Neural cell (in vitro differentiated cells): ENCODE results near the gene CENPI. TPM values are rescaled to one million over a fixed set of nuclear protein-coding genes. Genes with fewer than 3 reads are reported as not detected.

ENCODE experiments used
- H2AFZ ChIP-seq: fragments of 200-600, 300-800 bp; sonication (generic), shearing (Covaris generic); 2 replicates; pipeline ENCODE4 v1.6.0; 2014; ENCODE audit warnings: low read depth, mild to moderate bottlenecking, antibody characterized with exemption, low read length, moderate library complexity
- H3F3A ChIP-seq: fragments of 200-600 bp; shearing (Covaris generic); 2 replicates; pipeline ENCODE4 v1.6.1; 2016; ENCODE audit warnings: mild to moderate bottlenecking, moderate library complexity, mixed read lengths, antibody characterized with exemption, low read length; ENCODE audit not compliant: insufficient read depth, poor library complexity, severe bottlenecking
- H3K27ac ChIP-seq: fragments of 200-600, 300-800 bp; sonication (generic), shearing (Covaris generic); 2 replicates; pipeline ENCODE4 v1.5.1; 2014; ENCODE audit warnings: mild to moderate bottlenecking, low read length, moderate library complexity
- H3K27me3 ChIP-seq: fragments of 300-800, 200-600 bp; sonication (generic), shearing (Covaris generic); 2 replicates; pipeline ENCODE4 v1.6.0; 2014; ENCODE audit warnings: mild to moderate bottlenecking, low read depth, low read length, moderate library complexity; ENCODE audit not compliant: insufficient read depth
- H3K36me3 ChIP-seq: fragments of 300-800, 200-600 bp; sonication (generic), shearing (Covaris generic); 2 replicates; pipeline ENCODE4 v1.5.1; 2014; ENCODE audit warnings: mild to moderate bottlenecking, antibody characterized with exemption, low read length, moderate library complexity; ENCODE audit not compliant: insufficient read depth
- H3K4me2 ChIP-seq: fragments of 300-800, 200-600 bp; sonication (generic), shearing (Covaris generic); 2 replicates; pipeline ENCODE4 v1.6.0; 2014; ENCODE audit warnings: mild to moderate bottlenecking, low read length
- H3K4me3 ChIP-seq: fragments of 300-800, 200-600 bp; sonication (generic), shearing (Covaris generic); 2 replicates; pipeline ENCODE4 v1.5.1; 2014; ENCODE audit warnings: mild to moderate bottlenecking, low read length, moderate library complexity
- H3K79me2 ChIP-seq: fragments of 200-600 bp; shearing (Covaris generic); replicated peaks from 2 replicates; pipeline ENCODE4 v1.6.0; 2014; ENCODE audit warnings: mild to moderate bottlenecking, low read length, moderate library complexity; ENCODE audit not compliant: insufficient read depth
- H3K9ac ChIP-seq: fragments of 300-800, 200-600 bp; sonication (generic), shearing (Covaris generic); 2 replicates; pipeline ENCODE4 v1.6.1; 2016; ENCODE audit warnings: mild to moderate bottlenecking, low read length, mixed read lengths
- H3K9me2 ChIP-seq: fragments of 200-600 bp; shearing (Covaris generic); 2 replicates; pipeline ENCODE4 v1.6.1; 2016; ENCODE audit warnings: mild to moderate bottlenecking, low read length, mixed read lengths; ENCODE audit not compliant: insufficient read depth
- H3K9me3 ChIP-seq: fragments of 200-600, 300-800 bp; sonication (generic), shearing (Covaris generic); 2 replicates; pipeline ENCODE4 v1.6.1; 2016; ENCODE audit warnings: mild to moderate bottlenecking, mixed run types, low read length, moderate library complexity, mixed read lengths
- H4K20me1 ChIP-seq: fragments of 200-600 bp; shearing (Covaris generic); 2 replicates; pipeline ENCODE4 v1.6.1; 2016; ENCODE audit warnings: mild to moderate bottlenecking, mixed run types; ENCODE audit not compliant: insufficient read depth
- CTCF ChIP-seq: fragments of 450-650 bp; IDR thresholded peaks from 2 replicates; pipeline ENCODE4 v1.5.1; 2014; ENCODE audit warnings: antibody characterized with exemption, mild to moderate bottlenecking, moderate library complexity; ENCODE audit not compliant: poor library complexity, severe bottlenecking
- EP300 ChIP-seq: fragments of 450-650 bp; conservative IDR thresholded peaks from 2 replicates; pipeline ENCODE4 v1.6.1; 2014; ENCODE audit warnings: antibody characterized with exemption, mild to moderate bottlenecking, moderate library complexity; ENCODE audit not compliant: poor library complexity, severe bottlenecking
- EZH2 ChIP-seq: fragments of 200-600, 300-800 bp; shearing (Covaris generic), sonication (generic); IDR thresholded peaks from 2 replicates; pipeline ENCODE4 v1.6.1; 2014; ENCODE audit warnings: antibody characterized with exemption, low read length, borderline replicate concordance, mild to moderate bottlenecking; ENCODE audit not compliant: insufficient read depth, poor library complexity, severe bottlenecking
- MXI1 ChIP-seq: fragments of 450-650 bp; conservative IDR thresholded peaks from 2 replicates; pipeline ENCODE4 v1.6.1; 2014; ENCODE audit warnings: antibody characterized with exemption, mild to moderate bottlenecking; ENCODE audit not compliant: poor library complexity, severe bottlenecking
- POLR2AphosphoS5 ChIP-seq: IDR thresholded peaks from 2 replicates; pipeline ENCODE4 v1.6.1; 2012
- RAD21 ChIP-seq: fragments of 450-650 bp; conservative IDR thresholded peaks from 2 replicates; pipeline ENCODE4 v1.6.1; 2014; ENCODE audit warnings: antibody characterized with exemption, mild to moderate bottlenecking, moderate library complexity
- REST ChIP-seq: IDR thresholded peaks from 2 replicates; pipeline ENCODE4 v1.6.1; 2012; ENCODE audit warnings: borderline replicate concordance
- SMC3 ChIP-seq: fragments of 450-650 bp; conservative IDR thresholded peaks from 2 replicates; pipeline ENCODE4 v1.6.1; 2014; ENCODE audit warnings: antibody characterized with exemption, mild to moderate bottlenecking, moderate library complexity; ENCODE audit not compliant: poor library complexity
- TAF1 ChIP-seq: IDR thresholded peaks from 2 replicates; pipeline ENCODE4 v1.6.1; 2012; ENCODE audit warnings: low read depth
- polyA plus RNA-seq: library from polyadenylated mRNA; depleted of rRNA; stranded (reverse); fragments of >200 nt; gene quantifications from 2 replicates; pipeline ENCODE4 v1.2.3, GENCODE V29; 2014

CENPI gene
- polyA plus RNA-seq, 1 donor from 2014 or later: 1.8 TPM

DNA sequence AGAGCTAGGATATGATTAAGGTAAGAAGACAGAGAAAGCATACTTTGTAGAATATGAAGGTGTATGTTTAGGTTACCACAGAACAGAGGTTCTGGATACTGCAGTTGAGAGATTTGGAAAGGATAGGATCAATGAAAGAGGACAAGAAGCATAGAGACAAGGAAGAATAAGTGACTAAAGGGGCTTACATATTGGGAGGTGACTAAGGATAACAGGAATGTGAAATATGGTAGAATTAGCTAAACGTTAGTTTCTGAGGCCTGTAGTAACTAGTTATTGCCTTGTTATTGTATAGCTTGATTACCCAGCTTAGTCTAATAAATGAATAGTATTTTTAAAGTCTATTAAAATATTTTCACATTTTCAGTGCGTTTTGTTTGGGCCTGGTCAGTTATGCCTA is 38.2 kb downstream of the CENPI start:
- Histone ChIP-seq H3K4me3 (no peak overlapping the region), H3K79me2 (no peaks in the 10 kb centered on the region), H3K9me2 (no peaks in the 10 kb centered on the region), H3K9ac (no peak overlapping the region), H4K20me1 (no peaks in the 10 kb centered on the region), H3K36me3 (no peaks in the 10 kb centered on the region), H3K9me3 (no peaks in the 10 kb centered on the region), H3F3A (no peaks in the 10 kb centered on the region), H3K27ac (no peak overlapping the region), H3K27me3 (no peaks in the 10 kb centered on the region), H2AFZ (no peak overlapping the region), H3K4me2 (no peak overlapping the region)
- TF ChIP-seq CTCF (no peak), REST (no peak), EZH2 (no peak), RAD21 (no peak), TAF1 (no peak), MXI1 (no peak), SMC3 (no peak), EP300 (no peak), POLR2AphosphoS5 (no peak)

Other genes with a start within 250 kb of the CENPI start
- gene NOX1, start 223.8 kb upstream of the CENPI start, polyA plus RNA-seq: not detected in 2 replicates
- not detected in 2 replicates for gene XKRX, start 169.3 kb upstream of the CENPI start, polyA plus RNA-seq
- not detected in 2 replicates for gene ARL13A, start 128.5 kb upstream of the CENPI start, polyA plus RNA-seq
- gene TRMT2B, start 46.1 kb upstream of the CENPI start, polyA plus RNA-seq: 6.0 and 6.8 TPM in 2 replicates
- gene TMEM35A, start 19.3 kb upstream of the CENPI start, polyA plus RNA-seq: 244 and 252 TPM in 2 replicates
- 10.0 TPM in 2 replicates for gene DRP2, start 121.6 kb downstream of the CENPI start, polyA plus RNA-seq
- 0.59 and 1.1 TPM in 2 replicates for gene TAF7L, start 193.1 kb downstream of the CENPI start, polyA plus RNA-seq